GM12864 (cell line): Measurements from ENCODE around the gene RGL1.

ENCODE experiments used
- DNase-seq: peaks from one replicate; pipeline ENCODE4 v3.0.0-alpha.2; 2011; ENCODE audit warnings: low read depth
- H3K4me3 ChIP-seq: 2 replicates; pipeline ENCODE4 v1.5.1; 2011; ENCODE audit warnings: mild to moderate bottlenecking, low read depth, low read length, control low read depth
- TF ChIP-seq, protein P1 (sequence below): IDR thresholded peaks from 2 replicates; pipeline ENCODE4 v1.5.1; 2011; ENCODE audit warnings: low read depth, mild to moderate bottlenecking, moderate library complexity, low read length, control low read depth, inconsistent platforms; ENCODE audit errors: missing control alignments

Gene RGL1

GRCh38 chr1:183936009-183936408, 131.1 kb downstream of the RGL1 start:
- no peak overlapping the region for H3K4me3 ChIP-seq
- DNase-seq = no peak
- TF ChIP-seq, protein P1, sequence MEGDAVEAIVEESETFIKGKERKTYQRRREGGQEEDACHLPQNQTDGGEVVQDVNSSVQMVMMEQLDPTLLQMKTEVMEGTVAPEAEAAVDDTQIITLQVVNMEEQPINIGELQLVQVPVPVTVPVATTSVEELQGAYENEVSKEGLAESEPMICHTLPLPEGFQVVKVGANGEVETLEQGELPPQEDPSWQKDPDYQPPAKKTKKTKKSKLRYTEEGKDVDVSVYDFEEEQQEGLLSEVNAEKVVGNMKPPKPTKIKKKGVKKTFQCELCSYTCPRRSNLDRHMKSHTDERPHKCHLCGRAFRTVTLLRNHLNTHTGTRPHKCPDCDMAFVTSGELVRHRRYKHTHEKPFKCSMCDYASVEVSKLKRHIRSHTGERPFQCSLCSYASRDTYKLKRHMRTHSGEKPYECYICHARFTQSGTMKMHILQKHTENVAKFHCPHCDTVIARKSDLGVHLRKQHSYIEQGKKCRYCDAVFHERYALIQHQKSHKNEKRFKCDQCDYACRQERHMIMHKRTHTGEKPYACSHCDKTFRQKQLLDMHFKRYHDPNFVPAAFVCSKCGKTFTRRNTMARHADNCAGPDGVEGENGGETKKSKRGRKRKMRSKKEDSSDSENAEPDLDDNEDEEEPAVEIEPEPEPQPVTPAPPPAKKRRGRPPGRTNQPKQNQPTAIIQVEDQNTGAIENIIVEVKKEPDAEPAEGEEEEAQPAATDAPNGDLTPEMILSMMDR = no peak

DNA sequence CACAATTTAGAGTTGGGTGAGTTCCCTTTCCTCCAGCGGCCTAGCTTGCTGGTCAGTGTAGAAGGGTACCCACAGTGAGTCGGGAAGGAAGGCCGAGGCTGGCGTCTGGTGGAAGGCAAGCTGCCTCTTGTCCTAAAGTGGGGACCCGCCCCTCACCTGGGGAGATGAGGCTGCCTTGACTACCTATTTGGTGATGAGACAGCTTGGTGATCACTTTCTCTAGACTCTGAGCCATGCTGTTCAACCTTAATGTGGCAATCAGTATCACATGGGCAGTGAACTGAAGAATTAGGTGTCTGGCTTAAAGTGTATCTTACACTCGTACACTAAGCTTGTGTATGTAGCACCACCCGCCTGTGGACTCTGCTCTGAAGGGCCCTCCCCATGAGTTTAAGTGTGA, 131.9 kb downstream of the RGL1 start:
- no peak overlapping the region for H3K4me3 ChIP-seq
- no peak for DNase-seq
- TF ChIP-seq, protein P1 = no peak

GRCh38 chr1:183937611-183938010, 132.7 kb downstream of the RGL1 start:
- no peak for DNase-seq
- TF ChIP-seq, protein P1 = no peak
- H3K4me3 ChIP-seq = no peak overlapping the region

- DNase-seq = no peak
- TF ChIP-seq, protein P1 = no peak
- no peak overlapping the region for H3K4me3 ChIP-seq
These were observed 136.1 kb downstream of the RGL1 start for GRCh38 chr1:183941001-183941400.

- H3K4me3 ChIP-seq = no peak overlapping the region
- TF ChIP-seq, protein P1 = no peak
- no peak for DNase-seq
These were observed 138.2 kb downstream of the RGL1 start for GRCh38 chr1:183942933-183943693.

DNA sequence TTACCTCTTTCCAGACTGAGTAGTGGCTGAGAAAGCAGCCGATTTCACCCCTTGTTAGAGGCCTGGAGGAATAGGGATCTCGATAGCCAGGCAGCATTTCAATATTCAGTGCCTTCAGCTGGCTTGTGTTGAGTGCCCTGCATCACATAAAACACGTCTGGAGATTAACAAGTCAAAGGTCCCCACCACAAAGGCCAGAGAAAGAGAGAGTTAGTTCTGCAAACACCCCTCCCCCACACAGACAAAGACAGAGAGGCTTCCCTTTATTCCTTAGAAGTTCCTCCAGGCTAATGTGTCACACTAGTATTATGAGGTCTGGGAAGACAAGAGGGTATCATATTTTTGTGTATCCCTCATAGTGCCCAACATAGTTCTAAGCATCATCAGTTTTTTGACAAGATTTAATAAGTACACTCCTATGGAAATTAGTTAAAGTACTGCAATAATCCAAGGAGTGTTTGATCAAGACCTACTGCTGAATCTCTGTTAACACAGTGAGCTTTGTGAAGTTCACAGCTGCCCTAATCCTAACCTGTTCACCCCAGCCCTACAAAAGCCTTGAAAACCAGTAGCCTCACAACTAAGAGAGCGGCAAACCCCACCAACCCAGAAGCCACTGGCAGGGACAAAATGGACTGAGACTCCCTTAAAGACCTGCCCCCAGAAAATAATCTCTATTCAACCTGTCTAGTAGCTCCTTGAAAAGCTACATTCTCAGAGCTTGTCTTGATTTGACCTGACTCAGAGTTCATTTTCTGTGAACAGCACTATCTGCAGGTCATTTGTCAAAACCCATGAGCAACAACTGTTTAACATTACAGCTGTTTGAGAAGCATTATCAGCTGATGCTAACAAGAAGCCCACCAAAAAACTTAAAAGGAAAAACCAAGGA, 140.8 kb downstream of the RGL1 start:
- TF ChIP-seq, protein P1 = no peak
- DNase-seq = no peak
- no peak overlapping the region for H3K4me3 ChIP-seq
